DMS153 (cell line): ENCODE results near the gene MC2R.

Experiments
- DNase-seq: peaks from one replicate; lab custom pipeline; 2025; lab: John Stamatoyannopoulos, UW

Gene MC2R

DNA sequence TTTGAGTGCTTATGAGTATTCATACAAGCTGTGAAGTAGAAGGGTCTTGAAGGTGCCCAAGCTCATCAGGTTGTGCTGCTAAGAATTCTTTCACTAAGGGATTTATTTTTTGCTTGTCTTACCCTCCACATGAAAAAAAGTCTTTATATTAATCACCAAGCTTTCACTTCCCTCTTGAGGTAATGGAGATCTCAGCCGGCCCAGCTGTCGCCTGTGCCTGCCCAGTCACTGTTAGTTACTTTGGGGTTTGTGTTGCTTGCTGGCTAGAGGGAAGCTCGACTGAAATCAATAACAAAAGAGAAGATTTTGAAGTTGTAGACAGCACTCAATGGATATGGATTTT lies 21.9 kb downstream of the MC2R start:
- DNase-seq = no peak

DNA sequence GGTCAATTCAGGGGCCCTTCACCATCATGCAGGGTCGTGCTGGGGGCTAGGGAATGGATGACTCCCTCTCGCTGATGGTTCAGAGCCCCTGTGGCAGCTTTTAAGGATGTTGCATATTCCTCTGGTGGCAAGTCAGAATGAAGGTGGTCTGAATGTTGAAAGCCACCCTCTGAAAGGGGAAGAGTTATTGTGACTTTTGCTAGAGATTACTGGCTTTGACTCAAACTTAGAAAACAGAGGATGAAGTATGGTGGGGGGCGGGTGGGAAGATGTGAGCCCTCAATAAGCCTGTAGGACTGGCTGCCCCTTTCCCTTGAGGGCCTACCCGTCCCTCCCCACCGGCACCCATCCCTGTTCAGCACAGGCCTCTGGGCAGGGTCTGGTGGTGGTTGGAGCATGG lies 23.2 kb downstream of the MC2R start:
- DNase-seq = no peak

DNA sequence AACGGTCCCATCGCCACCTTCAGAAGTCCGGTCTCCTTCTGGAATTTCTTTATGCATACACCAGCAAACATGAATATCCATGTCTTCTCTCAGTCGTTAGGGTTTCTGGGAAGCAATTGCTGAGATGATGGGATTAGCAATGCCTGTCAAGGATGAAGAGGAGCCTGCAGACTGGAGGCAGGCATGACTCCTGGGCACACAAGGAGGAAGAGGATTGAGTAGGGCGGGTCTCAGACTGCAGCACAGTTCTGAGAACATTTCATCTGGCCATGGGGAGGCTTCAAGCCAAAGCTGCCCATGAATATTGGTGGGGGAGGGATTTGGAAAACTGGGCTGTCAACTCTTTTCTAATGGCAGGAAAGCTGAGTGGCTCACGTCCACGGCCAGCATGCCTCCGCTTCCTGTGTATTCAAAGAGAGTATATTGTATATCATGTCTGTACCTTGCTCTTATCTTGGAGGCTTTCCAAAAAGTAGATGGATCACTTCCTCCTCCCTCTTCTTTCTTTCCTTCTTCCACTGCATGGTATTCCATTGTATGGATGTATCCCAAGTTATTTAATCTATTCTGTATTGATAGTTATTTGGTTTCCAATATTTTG lies 24.5 kb downstream of the MC2R start:
- DNase-seq = no peak

DNA sequence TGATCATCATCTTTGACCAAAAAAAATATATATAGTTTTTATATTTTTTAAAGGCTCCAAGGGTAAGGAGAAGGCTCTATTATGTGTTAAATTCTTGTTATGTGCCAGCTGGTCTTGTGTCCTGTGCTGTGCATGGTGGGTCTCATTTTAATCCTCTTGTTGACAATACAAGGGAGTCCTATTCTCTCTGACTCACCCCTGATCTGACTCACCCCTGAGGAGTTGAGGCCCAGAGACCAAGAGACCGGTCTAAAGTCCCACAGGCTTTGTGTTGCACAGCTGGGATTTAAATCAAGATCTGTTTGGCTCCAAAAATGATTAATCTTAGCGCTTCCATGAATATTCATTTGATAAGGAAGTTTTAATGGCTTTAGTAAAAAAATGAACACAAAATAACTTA lies 25.7 kb downstream of the MC2R start:
- DNase-seq = no peak

DNA sequence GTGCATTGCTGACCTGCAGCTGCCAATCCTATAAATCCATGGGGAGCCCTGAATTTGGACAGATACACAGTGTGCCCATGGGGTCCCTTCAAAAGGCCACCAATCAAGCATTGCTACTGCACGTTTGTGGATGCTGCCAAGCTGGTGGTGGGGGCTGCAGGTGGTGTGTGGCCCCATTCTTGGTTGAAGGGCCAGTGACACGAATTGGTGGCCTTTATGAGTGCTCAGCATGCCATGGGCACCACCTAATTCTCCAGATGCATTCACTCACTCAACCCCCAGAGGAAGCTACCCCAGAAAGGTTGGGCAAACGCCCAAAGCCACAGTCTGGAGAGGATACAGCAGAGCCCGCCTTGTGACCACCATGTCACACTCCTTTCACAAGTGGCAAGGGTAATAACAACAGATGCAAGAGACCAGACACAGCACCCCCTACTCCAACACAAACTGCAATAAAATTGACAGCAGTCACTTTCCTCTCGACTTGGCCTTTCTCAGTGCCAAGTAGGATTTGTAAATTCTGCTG lies 27.1 kb downstream of the MC2R start:
- no peak for DNase-seq

DNA sequence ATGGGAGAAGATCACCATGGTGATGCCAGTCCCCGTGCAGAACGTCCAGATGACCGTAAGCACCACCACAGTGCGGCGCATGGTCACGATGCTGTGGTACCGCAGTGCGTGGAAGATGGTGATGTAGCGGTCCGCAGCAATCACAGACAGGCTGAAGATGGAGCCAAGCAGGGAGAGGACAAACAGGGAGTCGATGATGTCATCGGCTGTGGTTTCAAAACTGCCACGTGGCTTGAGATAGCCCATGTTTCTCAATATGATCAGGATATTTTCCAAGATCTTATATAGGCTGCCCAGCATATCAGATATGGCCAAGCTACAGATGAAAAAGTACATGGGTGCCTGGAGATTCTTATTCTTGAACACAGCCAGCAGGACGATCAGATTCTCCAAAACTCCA lies 30.3 kb downstream of the MC2R start:
- DNase-seq = no peak

DNA sequence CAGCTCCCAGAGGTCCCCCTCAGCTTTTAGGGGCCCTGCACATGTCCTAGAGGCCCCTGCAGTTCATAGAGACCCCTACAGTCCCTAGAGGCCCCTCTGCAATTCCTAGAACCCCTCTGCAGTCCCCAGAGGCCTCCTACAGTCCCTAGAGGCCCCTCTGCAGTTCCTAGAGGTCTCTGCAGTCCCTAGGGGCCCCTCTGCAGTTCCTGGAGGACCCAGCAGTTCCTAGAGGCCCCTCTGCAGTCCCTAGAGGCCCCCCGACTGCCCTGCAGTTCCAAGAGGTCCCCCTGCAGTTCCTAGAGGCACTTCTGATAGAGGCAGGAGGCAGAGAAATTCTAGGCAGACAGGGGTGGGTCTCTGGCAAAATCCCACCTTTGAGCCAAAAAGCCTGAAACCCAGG lies 35.4 kb downstream of the MC2R start:
- DNase-seq = no peak

DNA sequence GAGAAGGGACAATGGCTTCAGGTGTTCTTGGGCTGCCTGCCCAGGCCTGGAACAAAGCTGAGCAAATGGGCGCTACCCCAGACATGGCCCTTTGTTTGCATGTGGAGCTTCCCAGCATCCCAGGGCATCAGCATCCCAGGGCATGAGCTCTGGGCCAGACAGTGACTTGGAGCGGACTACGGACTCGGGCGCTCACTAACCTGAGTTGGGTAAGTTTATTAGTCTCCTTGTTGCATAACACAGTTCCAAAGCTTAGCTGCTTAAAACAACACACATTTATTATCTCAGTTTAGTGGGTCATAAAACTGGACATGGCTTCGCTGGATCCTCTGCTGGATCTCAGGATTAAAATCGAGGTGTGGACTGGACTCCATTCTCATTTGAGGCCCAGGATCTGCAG lies 35.8 kb downstream of the MC2R start:
- no peak for DNase-seq

DNA sequence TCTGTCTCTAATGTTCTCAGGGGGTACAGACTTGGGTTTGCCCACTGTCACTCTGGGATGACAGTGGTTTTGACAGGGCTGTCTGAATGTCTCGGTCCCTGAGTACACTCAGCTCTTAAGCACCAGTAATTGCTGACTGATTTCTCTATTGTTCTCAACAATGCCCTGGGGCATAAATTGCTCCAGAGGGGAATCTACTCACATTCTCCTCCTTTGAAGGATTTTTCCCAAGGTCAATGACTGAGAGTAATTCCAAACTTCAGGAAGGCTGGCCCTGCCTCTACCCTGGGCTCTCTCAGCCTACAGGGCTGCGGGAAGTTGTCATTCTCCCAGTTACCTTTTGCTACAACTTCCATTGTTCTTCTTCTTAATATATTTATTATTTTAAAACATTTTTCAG lies 36.5 kb downstream of the MC2R start:
- no peak for DNase-seq

DNA sequence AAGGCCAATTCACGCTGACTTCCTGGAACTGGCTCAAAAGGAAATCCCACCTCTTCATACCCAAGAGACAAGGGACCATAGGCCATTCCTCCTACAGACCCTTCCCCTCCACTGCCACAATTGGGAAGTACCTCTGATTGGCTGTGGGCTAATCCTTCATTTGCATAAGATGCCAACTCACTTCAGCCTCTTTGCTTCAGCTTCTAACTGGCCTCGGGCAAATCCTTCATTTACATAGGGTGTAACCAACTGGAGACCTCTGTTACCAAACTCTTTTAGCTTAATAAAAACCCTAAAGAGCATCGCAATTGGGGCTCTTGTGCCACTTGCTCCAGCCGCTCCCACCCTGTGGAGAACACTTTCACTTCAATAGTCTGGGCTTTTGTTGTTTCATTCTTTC lies 38.2 kb downstream of the MC2R start:
- no peak for DNase-seq

DNA sequence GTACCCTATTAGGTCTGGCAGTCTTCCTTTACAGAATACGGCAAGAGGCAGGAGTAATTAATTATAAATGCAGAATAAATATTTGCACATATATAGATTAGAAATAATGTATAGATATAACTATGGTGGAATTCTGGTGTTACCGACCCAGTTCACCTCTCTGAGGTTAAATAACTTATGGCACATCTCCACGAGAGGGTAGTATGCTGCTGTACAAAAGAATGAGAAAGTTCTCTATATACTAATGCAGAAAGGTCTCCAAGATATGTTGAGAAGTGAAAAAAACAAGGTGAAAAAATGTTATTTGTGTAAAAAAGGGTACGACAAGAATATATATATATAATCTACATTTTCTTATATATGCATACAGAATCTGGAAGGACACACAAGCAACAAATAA lies 40.8 kb downstream of the MC2R start:
- no peak for DNase-seq

DNA sequence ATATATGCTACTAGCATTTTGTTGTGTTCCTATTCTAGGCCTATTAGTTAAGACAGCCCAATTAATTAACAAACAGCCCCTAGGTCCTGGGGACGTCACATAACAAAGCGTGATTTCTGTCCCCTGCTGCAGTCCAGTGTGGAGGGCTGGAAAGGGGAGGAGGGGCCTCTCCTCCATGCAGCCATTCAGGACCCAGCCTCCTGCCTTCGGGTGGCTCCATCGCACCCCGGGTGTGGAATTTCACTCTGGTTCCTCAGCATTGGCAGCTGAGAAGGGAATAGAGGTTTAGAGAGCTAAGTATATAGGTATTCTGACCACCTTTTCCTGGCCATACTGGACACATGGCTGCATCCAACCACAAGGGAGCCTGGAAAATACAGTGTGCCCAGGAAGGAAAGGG lies 42.4 kb downstream of the MC2R start:
- no peak for DNase-seq

DNA sequence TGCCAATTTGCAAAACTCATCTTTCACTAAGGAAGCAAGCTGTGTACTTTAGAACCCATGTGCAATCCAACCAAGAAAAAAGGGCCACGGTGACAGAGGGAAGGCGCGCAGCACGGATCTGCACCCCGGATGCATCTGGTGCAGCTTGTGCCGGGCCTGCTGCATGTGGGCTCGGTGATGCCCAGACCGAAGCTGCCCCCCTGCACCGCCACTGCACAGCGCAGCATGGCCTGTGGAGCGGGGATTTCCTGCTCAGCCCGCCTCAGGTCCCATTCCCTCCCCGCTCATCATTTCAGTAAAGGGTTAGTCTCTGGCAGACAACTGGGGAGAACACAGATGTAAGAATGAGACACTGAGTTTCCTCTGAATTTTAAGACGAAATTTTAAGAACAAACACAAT lies 43.0 kb downstream of the MC2R start:
- no peak for DNase-seq

DNA sequence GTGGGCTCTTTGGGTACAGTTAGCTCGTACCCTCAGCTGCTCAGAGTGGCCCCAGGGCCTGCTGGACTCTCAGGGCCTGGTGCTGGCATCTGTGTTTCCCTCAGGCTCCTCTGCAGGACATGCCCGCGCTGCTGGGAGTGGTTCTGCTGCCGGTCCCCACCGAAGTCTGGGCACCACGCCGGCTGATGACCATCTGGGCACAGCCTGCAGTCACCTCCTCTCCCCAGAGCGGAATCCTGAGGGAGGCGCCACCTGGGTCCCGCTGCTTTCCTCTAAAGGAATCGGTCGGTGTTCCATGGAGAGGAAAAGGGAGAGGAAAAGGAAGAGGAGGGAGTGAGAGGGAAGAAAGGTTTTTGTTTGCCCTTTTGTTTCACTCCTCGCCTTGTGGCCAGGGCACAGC lies 43.6 kb downstream of the MC2R start:
- no peak for DNase-seq

DNA sequence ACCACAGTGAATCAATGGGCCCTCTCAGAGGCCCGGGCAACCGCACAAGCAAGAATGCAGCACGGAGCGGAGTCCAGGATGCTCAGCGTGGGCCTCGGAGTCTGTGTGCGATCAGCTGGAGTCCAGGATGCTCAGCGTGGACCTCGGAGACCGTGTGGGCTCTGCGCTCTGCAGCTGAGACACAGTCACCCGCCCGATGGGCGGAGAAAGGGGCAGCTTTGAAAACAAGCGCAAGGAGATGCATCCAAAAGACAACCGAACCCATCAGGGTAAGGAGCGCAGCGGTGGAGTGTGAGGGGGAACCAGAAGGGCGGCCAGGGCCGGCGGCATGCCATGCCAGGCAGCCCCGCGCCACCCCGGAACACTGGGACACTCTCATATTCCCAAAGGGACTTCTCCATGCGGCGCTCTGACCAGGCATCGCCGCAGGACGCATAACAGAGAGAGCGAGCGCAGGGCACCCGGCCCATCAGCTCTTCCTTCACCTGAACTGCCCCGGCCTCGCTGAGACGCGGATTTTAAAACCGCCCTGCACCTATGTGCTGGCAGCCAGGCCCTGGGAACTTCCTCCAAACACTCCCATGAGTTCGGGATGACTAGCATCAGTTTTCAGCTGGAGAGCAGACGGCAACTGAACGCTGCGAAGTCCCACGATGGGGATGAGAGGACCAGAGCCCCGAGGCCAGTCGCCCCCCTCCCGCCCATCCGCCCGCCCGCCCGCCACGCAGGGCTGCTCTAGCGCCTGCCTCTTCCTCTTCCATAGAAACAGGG lies 46.6 kb downstream of the MC2R start:
- DNase-seq = no peak

DNA sequence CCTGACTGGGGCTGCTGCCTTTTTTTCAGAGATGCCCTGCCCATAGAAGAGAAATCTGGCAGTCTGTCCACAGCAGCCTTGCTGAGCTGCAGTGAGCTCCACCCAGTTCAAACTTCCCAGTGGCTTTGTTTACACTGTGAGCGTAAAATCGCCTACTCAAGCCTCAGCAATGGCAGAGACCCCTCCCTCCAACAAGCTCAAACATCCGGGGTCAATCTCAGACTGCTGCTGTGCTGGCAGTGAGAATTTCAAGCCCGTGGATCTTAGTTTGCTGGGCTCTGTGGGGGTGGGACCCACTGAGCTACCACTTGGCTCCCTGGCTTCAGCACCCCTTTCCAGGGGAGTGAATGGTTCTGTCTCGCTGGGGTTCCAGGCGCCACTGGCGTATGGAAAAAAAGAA lies 52.4 kb downstream of the MC2R start:
- peak; percentile 3 for DNase-seq

DNA sequence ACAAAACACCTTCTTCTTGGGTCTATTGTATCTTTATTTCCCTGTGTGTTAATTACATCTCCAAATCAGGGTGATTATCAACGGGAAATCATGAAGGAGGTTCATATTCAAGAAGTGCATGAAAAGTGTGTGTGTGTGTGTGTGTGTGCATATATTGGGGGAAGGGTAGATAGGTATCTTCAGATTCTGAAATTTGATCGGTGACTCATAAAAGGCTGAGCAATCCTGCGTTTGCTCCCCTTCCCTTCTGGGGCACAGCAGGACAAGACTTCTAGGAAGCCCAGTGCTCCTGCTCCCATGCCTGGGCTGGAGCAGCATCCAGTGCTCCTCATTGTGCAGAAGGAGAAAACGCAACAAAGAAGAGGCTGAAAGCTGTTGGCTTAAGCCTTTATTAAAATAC lies 65.5 kb downstream of the MC2R start:
- no peak for DNase-seq

DNA sequence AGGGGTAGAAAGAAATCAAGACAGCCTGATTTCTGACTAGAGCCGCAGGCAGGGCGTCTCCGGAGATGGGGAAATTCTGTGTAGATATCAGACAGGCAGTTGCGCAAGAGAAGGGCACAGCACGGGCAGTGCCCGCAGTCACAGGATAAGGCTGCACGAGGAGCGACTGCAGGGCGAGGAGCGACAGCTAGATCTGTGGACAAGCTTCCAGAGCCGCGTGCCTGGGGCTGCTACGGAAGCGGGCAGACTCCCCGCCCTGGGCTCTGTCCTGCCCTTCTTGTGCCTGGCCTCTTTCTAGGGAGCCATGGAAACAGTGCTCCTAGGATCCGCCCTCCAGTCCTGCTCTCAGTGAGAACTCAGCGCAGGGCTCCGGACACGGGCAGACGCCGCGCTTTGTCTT lies 78.8 kb downstream of the MC2R start:
- DNase-seq = no peak

DNA sequence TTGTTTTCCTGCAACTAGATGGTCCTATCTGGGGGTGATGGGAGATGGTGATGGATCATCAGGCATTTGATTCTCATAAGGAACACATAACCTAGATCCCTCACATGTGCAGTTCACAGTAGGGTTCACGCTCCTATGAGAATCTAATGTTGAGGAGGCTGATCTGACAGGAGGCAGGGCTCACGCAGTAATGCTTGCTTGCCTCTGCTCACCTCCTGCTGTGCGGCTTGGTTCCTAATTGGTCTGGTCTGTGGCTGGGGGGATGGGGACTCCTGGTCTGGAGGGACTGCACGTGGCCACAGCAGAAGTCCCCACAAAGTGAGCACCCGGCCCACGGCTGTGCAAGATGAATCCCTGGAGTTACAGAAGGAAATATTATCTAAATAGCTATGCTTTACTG lies 80.1 kb downstream of the MC2R start:
- no peak for DNase-seq

DNA sequence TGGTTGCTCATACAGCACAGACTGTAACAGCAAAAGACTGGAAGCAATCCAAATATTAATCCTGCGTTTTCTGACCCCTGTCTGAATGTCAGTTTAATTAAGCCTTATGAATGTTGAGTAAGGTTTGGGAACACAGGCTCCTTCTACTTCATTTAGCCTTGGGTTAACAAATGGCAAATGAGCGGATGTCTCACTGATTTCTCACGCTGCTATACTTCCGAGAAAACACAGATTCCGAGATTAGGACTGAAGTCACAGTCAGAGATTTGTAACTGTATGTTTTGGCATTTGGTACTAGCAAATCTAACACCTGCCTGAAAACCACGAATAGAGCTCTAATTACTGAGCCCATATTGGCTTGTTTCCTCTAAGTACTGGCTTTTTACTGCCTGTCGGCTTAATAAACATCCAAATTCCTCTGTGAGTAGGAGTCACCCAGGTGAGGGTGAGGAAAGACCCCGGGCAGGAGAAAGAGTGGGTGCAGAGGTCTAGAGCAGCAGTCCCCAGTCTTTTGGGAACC lies 80.8 kb downstream of the MC2R start:
- no peak for DNase-seq
